Astrocyte (in vitro differentiated cells and primary cell): ENCODE measurements around the gene SLC16A12. TPM values are rescaled to one million over a fixed set of nuclear protein-coding genes. Genes with fewer than 3 reads are reported as not detected.
"Not testable (repeated sequence)": the region's sequence is repeated elsewhere in the genome, so short reads cannot be mapped to it uniquely, and the experiment has no call there.

Experiments
- DNase-seq: peaks from one replicate; pipeline ENCODE4 v3.0.0-alpha.2; 2010; ENCODE audit warnings: low read depth
- FAIRE-seq: peaks from 2 replicates; lab custom pipeline; 2011; peaks lifted over from hg19 to GRCh38; lab: Jason Lieb, UNC
- H2AFZ ChIP-seq: 2 replicates; pipeline ENCODE4 v1.6.0; 2012; ENCODE audit warnings: low read depth, low read length, inconsistent platforms
- H3K27ac ChIP-seq: 2 replicates; pipeline ENCODE4 v1.5.1; 2011; ENCODE audit warnings: low read depth, low read length, inconsistent platforms
- H3K27me3 ChIP-seq: 2 replicates; pipeline ENCODE4 v1.6.0; 2011; ENCODE audit warnings: low read length, inconsistent platforms; ENCODE audit not compliant: insufficient read depth
- H3K36me3 ChIP-seq: 2 replicates; pipeline ENCODE4 v1.5.1; 2011; ENCODE audit warnings: low read length, inconsistent platforms; ENCODE audit not compliant: insufficient read depth
- H3K4me1 ChIP-seq: 2 replicates; pipeline ENCODE4 v1.5.1; 2011; ENCODE audit warnings: low read length, inconsistent platforms; ENCODE audit not compliant: insufficient read depth
- H3K4me2 ChIP-seq: 2 replicates; pipeline ENCODE4 v1.6.0; 2012; ENCODE audit warnings: low read length, inconsistent platforms
- H3K4me3 ChIP-seq: 2 replicates; pipeline ENCODE4 v1.5.1; 2011; ENCODE audit warnings: low read depth, mild to moderate bottlenecking, low read length, inconsistent platforms; ENCODE audit not compliant: insufficient read depth
- H3K79me2 ChIP-seq: 2 replicates; pipeline ENCODE4 v1.6.0; 2012; ENCODE audit warnings: mild to moderate bottlenecking, low read length, inconsistent platforms; ENCODE audit not compliant: insufficient read depth
- H3K9ac ChIP-seq: 2 replicates; pipeline ENCODE4 v1.6.0; 2012; ENCODE audit warnings: mild to moderate bottlenecking, low read length, inconsistent platforms
- H3K9me3 ChIP-seq: 2 replicates; pipeline ENCODE4 v1.5.1; 2012; ENCODE audit warnings: low read depth, mild to moderate bottlenecking, low read length, inconsistent platforms; ENCODE audit not compliant: insufficient read depth
- H4K20me1 ChIP-seq: 2 replicates; pipeline ENCODE4 v1.6.0; 2012; ENCODE audit warnings: low read length, inconsistent platforms; ENCODE audit not compliant: insufficient read depth
- H3K27ac Mint-ChIP-seq: one replicate; pipeline ENCODE4 v1.8.0; 2021; ENCODE audit warnings: mild to moderate bottlenecking, mixed read lengths; ENCODE audit not compliant: unreplicated experiment
- H3K27me3 Mint-ChIP-seq: one replicate; pipeline ENCODE4 v1.8.0; 2021; ENCODE audit warnings: low read depth, mixed read lengths; ENCODE audit not compliant: unreplicated experiment
- H3K36me3 Mint-ChIP-seq: one replicate; pipeline ENCODE4 v1.8.0; 2021; ENCODE audit warnings: low read depth, mixed read lengths; ENCODE audit not compliant: unreplicated experiment
- H3K4me1 Mint-ChIP-seq: one replicate; pipeline ENCODE4 v1.8.0; 2021; ENCODE audit warnings: low read depth, mixed read lengths; ENCODE audit not compliant: unreplicated experiment
- H3K4me3 Mint-ChIP-seq: one replicate; pipeline ENCODE4 v1.8.0; 2021; ENCODE audit warnings: mild to moderate bottlenecking, moderate library complexity, mixed read lengths; ENCODE audit not compliant: unreplicated experiment
- H3K9me3 Mint-ChIP-seq: one replicate; pipeline ENCODE4 v1.8.0; 2021; ENCODE audit warnings: mild to moderate bottlenecking, mixed read lengths; ENCODE audit not compliant: unreplicated experiment
- EZH2 ChIP-seq: IDR thresholded peaks from 2 replicates; pipeline ENCODE4 v1.6.1; 2012; ENCODE audit warnings: mild to moderate bottlenecking, low read length, inconsistent platforms; ENCODE audit not compliant: insufficient read depth
- total RNA-seq: library from RNA; stranded (reverse); gene quantifications from 2 replicates; pipeline ENCODE4 v1.2.1, GENCODE V29; 2021
- TF ChIP-seq, protein P1 (sequence below): IDR thresholded peaks from 2 replicates; pipeline ENCODE4 v1.5.1; 2011; ENCODE audit warnings: low read depth, mild to moderate bottlenecking, inconsistent platforms, low read length, moderate library complexity; ENCODE audit not compliant: insufficient read depth

SLC16A12 gene
- total RNA-seq, 1 donor from 2014 or later: 0.59 TPM

DNA sequence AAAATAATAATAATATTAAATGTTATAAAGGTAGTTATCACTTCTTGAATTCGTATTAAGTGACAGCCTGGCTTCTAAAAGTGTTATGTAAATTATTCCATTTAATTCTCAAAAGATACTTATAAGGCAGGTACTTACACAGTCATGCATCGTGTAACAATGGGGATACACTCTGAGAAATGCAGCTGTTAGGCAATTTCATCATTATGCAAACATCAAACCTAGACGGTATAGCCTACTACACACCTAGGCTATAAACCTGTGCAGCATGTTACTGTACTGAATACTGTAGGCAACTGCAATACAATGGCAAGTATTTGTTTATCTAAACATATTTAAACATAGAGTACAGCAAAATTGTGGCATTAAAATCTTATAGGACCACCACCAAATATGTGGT lies 141.5 kb downstream of the SLC16A12 start:
- DNase-seq (no peak), FAIRE-seq (no peak)
- Histone ChIP-seq H3K36me3 (no peaks in the 10 kb centered on the region), H3K9ac (no peak overlapping the region), H3K9me3 (no peaks in the 10 kb centered on the region), H2AFZ (no peak overlapping the region), H3K79me2 (no peaks in the 10 kb centered on the region), H3K27ac (no peak overlapping the region), H3K4me3 (no peak overlapping the region), H4K20me1 (no peaks in the 10 kb centered on the region), H3K4me2 (no peak overlapping the region), H3K27me3 (no peaks in the 10 kb centered on the region), H3K4me1 (peaks cover 11% of the 10 kb centered on the region)
- peaks cover 20% of the 10 kb centered on the region for H3K4me1 Mint-ChIP-seq
- H3K27ac Mint-ChIP-seq: no peak overlapping the region
- TF ChIP-seq, protein P1, sequence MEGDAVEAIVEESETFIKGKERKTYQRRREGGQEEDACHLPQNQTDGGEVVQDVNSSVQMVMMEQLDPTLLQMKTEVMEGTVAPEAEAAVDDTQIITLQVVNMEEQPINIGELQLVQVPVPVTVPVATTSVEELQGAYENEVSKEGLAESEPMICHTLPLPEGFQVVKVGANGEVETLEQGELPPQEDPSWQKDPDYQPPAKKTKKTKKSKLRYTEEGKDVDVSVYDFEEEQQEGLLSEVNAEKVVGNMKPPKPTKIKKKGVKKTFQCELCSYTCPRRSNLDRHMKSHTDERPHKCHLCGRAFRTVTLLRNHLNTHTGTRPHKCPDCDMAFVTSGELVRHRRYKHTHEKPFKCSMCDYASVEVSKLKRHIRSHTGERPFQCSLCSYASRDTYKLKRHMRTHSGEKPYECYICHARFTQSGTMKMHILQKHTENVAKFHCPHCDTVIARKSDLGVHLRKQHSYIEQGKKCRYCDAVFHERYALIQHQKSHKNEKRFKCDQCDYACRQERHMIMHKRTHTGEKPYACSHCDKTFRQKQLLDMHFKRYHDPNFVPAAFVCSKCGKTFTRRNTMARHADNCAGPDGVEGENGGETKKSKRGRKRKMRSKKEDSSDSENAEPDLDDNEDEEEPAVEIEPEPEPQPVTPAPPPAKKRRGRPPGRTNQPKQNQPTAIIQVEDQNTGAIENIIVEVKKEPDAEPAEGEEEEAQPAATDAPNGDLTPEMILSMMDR: no peak
- no peak for TF ChIP-seq EZH2
- no peaks in the 10 kb centered on the region for H3K9me3 Mint-ChIP-seq
- peak overlapping the region; percentile 95 for H3K4me3 Mint-ChIP-seq
- H3K36me3 Mint-ChIP-seq: peaks cover 13% of the 10 kb centered on the region
- H3K27me3 Mint-ChIP-seq: no peaks in the 10 kb centered on the region

DNA sequence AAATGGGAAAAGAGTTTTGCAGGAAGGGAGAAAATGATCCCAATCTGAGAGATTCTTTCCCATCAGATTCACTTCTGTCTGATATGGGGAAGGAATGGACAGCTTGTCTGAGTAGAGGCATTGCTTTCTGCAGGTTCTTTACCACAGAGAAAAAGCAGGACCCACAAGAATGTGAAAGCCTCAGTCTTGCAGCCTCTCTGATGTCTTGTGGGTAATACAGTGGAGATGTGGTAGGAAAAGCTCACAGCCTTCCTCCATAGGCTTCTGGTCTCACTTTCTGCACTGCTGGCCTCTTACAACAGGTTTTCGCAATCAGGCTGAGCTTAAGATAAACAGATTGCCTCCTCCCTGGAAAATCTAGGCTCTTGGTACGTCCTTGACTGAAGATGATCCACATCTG lies 142.4 kb downstream of the SLC16A12 start:
- peak; percentile 87 for DNase-seq
- TF ChIP-seq, protein P1: no peak
- no peak for TF ChIP-seq EZH2
- H3K27ac ChIP-seq: peak overlapping the region; percentile 59
- Mint-ChIP-seq H3K4me3 (peak overlapping the region; percentile 95), H3K27me3 (no peaks in the 10 kb centered on the region), H3K36me3 (peaks cover 11% of the 10 kb centered on the region), H3K4me1 (peaks cover 14% of the 10 kb centered on the region), H3K9me3 (no peaks in the 10 kb centered on the region), H3K27ac (peak overlapping the region; percentile 97)
- no peaks in the 10 kb centered on the region for H3K36me3 ChIP-seq
- H3K79me2 ChIP-seq: no peaks in the 10 kb centered on the region
- peaks cover 11% of the 10 kb centered on the region for H3K4me1 ChIP-seq
- peak overlapping the region; percentile 77 for H3K9ac ChIP-seq
- H3K4me3 ChIP-seq: peak overlapping the region; percentile 86
- peak overlapping the region; percentile 77 for H3K4me2 ChIP-seq
- no peaks in the 10 kb centered on the region for H3K9me3 ChIP-seq
- FAIRE-seq: peak; percentile 64
- no peaks in the 10 kb centered on the region for H4K20me1 ChIP-seq
- H2AFZ ChIP-seq: peak overlapping the region; percentile 87
- H3K27me3 ChIP-seq: no peaks in the 10 kb centered on the region

DNA sequence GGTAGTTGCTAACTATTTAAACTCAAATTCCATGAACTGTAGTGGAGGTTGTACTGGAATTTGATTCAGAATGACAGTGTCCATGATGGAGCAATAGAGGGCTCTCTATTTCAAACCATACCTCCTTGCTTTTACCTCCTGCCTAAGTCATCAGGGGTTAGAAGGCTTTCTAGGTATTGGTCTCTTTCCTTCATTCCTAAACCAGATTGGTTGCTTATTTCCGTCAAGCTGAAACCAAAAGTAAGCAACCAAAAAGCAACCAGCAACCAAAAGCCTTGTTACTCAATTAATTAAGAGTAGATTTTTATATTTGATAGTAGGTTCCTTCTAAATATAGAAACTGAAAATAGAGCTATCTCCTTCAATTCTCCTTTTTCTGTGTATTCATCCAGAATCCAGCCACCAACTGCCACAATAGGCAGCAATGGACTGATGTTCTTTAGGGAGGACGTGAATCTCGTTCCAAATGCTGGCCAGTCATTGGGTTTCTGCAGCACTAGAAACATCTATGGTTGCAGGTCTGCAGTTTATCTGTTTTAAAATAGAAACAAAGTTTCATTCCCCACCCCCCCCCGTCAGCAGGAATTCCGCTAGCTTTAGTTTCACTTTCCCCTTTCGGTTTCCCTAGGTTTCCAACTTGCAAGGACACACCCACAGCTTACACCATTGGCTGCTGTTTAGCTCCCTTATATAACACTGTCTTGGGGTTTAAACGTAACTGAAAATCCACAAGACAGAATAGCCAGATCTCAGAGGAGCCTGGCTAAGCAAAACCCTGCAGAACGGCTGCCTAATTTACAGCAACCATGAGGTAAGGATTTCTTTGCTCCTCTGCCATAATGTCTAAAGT lies 143.3 kb downstream of the SLC16A12 start, which contains the start of gene IFIT1:
TSS of gene IFIT1 (plus strand) at position 717 of the 850 bp plus-strand sequence. CDS start at position 807, 90 bp downstream.
- Histone ChIP-seq H3K79me2 (no peaks in the 10 kb centered on the region), H3K9ac (peak within 1 kb of the TSS; percentile 77), H3K4me1 (peaks cover 11% of the 10 kb centered on the region), H3K9me3 (no peaks in the 10 kb centered on the region), H3K36me3 (no peaks in the 10 kb centered on the region), H3K27ac (peak within 1 kb of the TSS; percentile 59), H4K20me1 (no peaks in the 10 kb centered on the region), H3K4me3 (peak within 1 kb of the TSS; percentile 86), H3K4me2 (peak within 1 kb of the TSS; percentile 77), H3K27me3 (no peaks in the 10 kb centered on the region), H2AFZ (peak within 1 kb of the TSS; percentile 87)
- FAIRE-seq: peak; percentile 67
- Mint-ChIP-seq H3K9me3 (no peaks in the 10 kb centered on the region), H3K4me3 (peak within 1 kb of the TSS; percentile 95), H3K36me3 (peaks cover 10% of the 10 kb centered on the region), H3K27me3 (no peaks in the 10 kb centered on the region), H3K27ac (peak within 1 kb of the TSS; percentile 97), H3K4me1 (peaks cover 12% of the 10 kb centered on the region)
- peak; percentile 94 for DNase-seq
- TF ChIP-seq, protein P1: no peak
- no peak for TF ChIP-seq EZH2

- H4K20me1 ChIP-seq, H3K27ac ChIP-seq, H3K36me3 Mint-ChIP-seq, H3K9me3 Mint-ChIP-seq, H3K4me3 ChIP-seq, H2AFZ ChIP-seq, H3K4me3 Mint-ChIP-seq, H3K9ac ChIP-seq, H3K4me2 ChIP-seq, FAIRE-seq, H3K36me3 ChIP-seq, H3K79me2 ChIP-seq, H3K9me3 ChIP-seq, H3K27me3 Mint-ChIP-seq, H3K27ac Mint-ChIP-seq, DNase-seq, H3K27me3 ChIP-seq: not testable (repeated sequence)
- H3K4me1 ChIP-seq: peaks cover 11% of the 10 kb centered on the region
- peaks cover 12% of the 10 kb centered on the region for H3K4me1 Mint-ChIP-seq
Measured at GRCh38 chr10:89391226-89391576, 144.2 kb downstream of the SLC16A12 start.
